Karpas-422 (cell line): Measurements from ENCODE around the gene ZFAND2B. TPM values are rescaled to one million over a fixed set of nuclear protein-coding genes. Genes with fewer than 3 reads are reported as not detected.
"Not testable (repeated sequence)": the region's sequence is repeated elsewhere in the genome, so short reads cannot be mapped to it uniquely, and the experiment has no call there.

Experiments
- DNase-seq: peaks from one replicate; pipeline ENCODE4 v3.0.0-alpha.2; 2015
- H2AFZ ChIP-seq: fragments of 200-600 bp; sonication (generic); 2 replicates; pipeline ENCODE4 v1.6.1; 2014; ENCODE audit warnings: antibody characterized with exemption, low read length, mixed read lengths
- H3K27ac ChIP-seq: fragments of 200-600 bp; sonication (generic); 2 replicates; pipeline ENCODE4 v1.5.1; 2014; ENCODE audit warnings: mild to moderate bottlenecking, low read length, moderate library complexity
- H3K27me3 ChIP-seq: fragments of 200-600 bp; sonication (generic); 2 replicates; pipeline ENCODE4 v1.6.1; 2014; ENCODE audit warnings: low read length, mixed read lengths
- H3K36me3 ChIP-seq: fragments of 200-600 bp; sonication (generic); 2 replicates; pipeline ENCODE4 v1.6.1; 2014; ENCODE audit warnings: low read length, mixed read lengths; ENCODE audit not compliant: insufficient read depth
- H3K4me1 ChIP-seq: fragments of 200-600 bp; sonication (generic); 2 replicates; pipeline ENCODE4 v1.6.1; 2014; ENCODE audit warnings: mild to moderate bottlenecking, low read length, mixed read lengths
- H3K4me2 ChIP-seq: fragments of 200-600 bp; sonication (generic); 2 replicates; pipeline ENCODE4 v1.6.1; 2014; ENCODE audit warnings: low read length, low read depth, mild to moderate bottlenecking; ENCODE audit not compliant: poor library complexity, severe bottlenecking
- H3K4me3 ChIP-seq: fragments of 200-600 bp; sonication (generic); 2 replicates; pipeline ENCODE4 v1.5.1; 2014; ENCODE audit warnings: mild to moderate bottlenecking, antibody characterized with exemption, low read length, mixed read lengths
- H3K79me2 ChIP-seq: fragments of 200-600 bp; sonication (generic); 2 replicates; pipeline ENCODE4 v1.6.1; 2014; ENCODE audit warnings: mild to moderate bottlenecking, low read length, mixed read lengths
- H3K9ac ChIP-seq: fragments of 200-600 bp; sonication (generic); 2 replicates; pipeline ENCODE4 v1.6.0; 2014; ENCODE audit warnings: low read length
- H3K9me2 ChIP-seq: fragments of 200-600 bp; sonication (generic), shearing (Covaris generic); replicated peaks from 2 replicates; pipeline ENCODE4 v1.6.0; 2014; ENCODE audit warnings: mild to moderate bottlenecking, low read length, moderate library complexity; ENCODE audit not compliant: insufficient read depth
- H3K9me3 ChIP-seq: fragments of 300-700, 200-600 bp; sonication (generic); 2 replicates; pipeline ENCODE4 v1.6.1; 2014; ENCODE audit warnings: low read length, mixed read lengths
- H4K20me1 ChIP-seq: fragments of 200-600 bp; sonication (generic); 2 replicates; pipeline ENCODE4 v1.6.1; 2014; ENCODE audit warnings: mild to moderate bottlenecking, antibody characterized with exemption, low read length, low read depth; ENCODE audit not compliant: insufficient read depth
- total RNA-seq: library from RNA; depleted of rRNA; stranded (reverse); fragments of >200 nt; shearing (Covaris generic); gene quantifications from 2 replicates; pipeline ENCODE4 v1.2.3, GENCODE V29; 2014; ENCODE audit warnings: low replicate concordance

The ZFAND2B gene
- total RNA-seq, 1 experiment from 2014 or later, result 28.0 TPM

- H3K27ac ChIP-seq, result peak overlapping the region; percentile 71; the same call in 1 of the 2 replicates
- H3K9me2 ChIP-seq, result no peaks in the 10 kb centered on the region
- H3K4me1 ChIP-seq, result peaks cover 69% of the 10 kb centered on the region
- no peak overlapping the region for H2AFZ ChIP-seq
- peaks cover 23% of the 10 kb centered on the region; the same call in 1 of the 2 replicates for H4K20me1 ChIP-seq
- peak overlapping the region; percentile 92 for H3K4me3 ChIP-seq
- DNase-seq, result no peak
- H3K9me3 ChIP-seq, result no peaks in the 10 kb centered on the region
- peaks cover 30% of the 10 kb centered on the region for H3K79me2 ChIP-seq
- peak overlapping the region; percentile 83 for H3K9ac ChIP-seq
- H3K4me2 ChIP-seq, result peak overlapping the region; percentile 88
- no peaks in the 10 kb centered on the region; the same call in 1 of the 2 replicates for H3K36me3 ChIP-seq
- no peaks in the 10 kb centered on the region for H3K27me3 ChIP-seq
Observed at GRCh38 chr2:219251656-219252055, 45.1 kb downstream of the ZFAND2B start.

GRCh38 chr2:219252084-219252483 is 45.5 kb downstream of the ZFAND2B start:
- Histone ChIP-seq H3K9me2 (no peaks in the 10 kb centered on the region), H4K20me1 (peaks cover 23% of the 10 kb centered on the region; the same call in 1 of the 2 replicates), H3K9ac (peak overlapping the region; percentile 83), H3K36me3 (no peaks in the 10 kb centered on the region; the same call in 1 of the 2 replicates), H3K9me3 (no peaks in the 10 kb centered on the region), H3K27me3 (no peaks in the 10 kb centered on the region), H3K4me1 (peaks cover 65% of the 10 kb centered on the region), H3K4me3 (peak overlapping the region; percentile 92), H3K4me2 (peak overlapping the region; percentile 88), H3K27ac (peak overlapping the region; percentile 71), H2AFZ (no peak overlapping the region), H3K79me2 (peaks cover 30% of the 10 kb centered on the region)
- no peak for DNase-seq

- H3K27ac ChIP-seq, result peak overlapping the region; percentile 71
Observed at GRCh38 chr2:219252570-219252899, 46.0 kb downstream of the ZFAND2B start.

GRCh38 chr2:219252900-219253752 is 46.5 kb downstream of the ZFAND2B start, which contains the start of gene TUBA4B:
TUBA4B (plus strand) TSS chr2:219253243; CDS start chr2:219253408, 165 bp downstream.
- Histone ChIP-seq H3K4me1 (peaks cover 59% of the 10 kb centered on the region), H3K9me2 (no peaks in the 10 kb centered on the region), H3K79me2 (peaks cover 30% of the 10 kb centered on the region), H3K4me3 (peak within 1 kb of the TSS; percentile 92), H3K27me3 (no peaks in the 10 kb centered on the region), H4K20me1 (peaks cover 23% of the 10 kb centered on the region; the same call in 1 of the 2 replicates), H3K4me2 (peak within 1 kb of the TSS; percentile 88), H3K27ac (peak within 1 kb of the TSS; percentile 71), H3K36me3 (no peaks in the 10 kb centered on the region; the same call in 1 of the 2 replicates), H3K9me3 (no peaks in the 10 kb centered on the region), H3K9ac (peak within 1 kb of the TSS; percentile 83), H2AFZ (peak within 1 kb of the TSS; percentile 47; the same call in 1 of the 2 replicates)
- DNase-seq, result peak; percentile 83

More at GRCh38 chr2:219252570-219252899, 46.0 kb downstream of the ZFAND2B start:
- no peaks in the 10 kb centered on the region for H3K9me2 ChIP-seq
- no peaks in the 10 kb centered on the region; the same call in 1 of the 2 replicates for H3K36me3 ChIP-seq
- H4K20me1 ChIP-seq, result peaks cover 23% of the 10 kb centered on the region; the same call in 1 of the 2 replicates
- H3K4me3 ChIP-seq, result peak overlapping the region; percentile 92
- peaks cover 61% of the 10 kb centered on the region for H3K4me1 ChIP-seq
- no peaks in the 10 kb centered on the region for H3K9me3 ChIP-seq
- H3K4me2 ChIP-seq, result peak overlapping the region; percentile 88
- H2AFZ ChIP-seq, result peak overlapping the region; percentile 47; the same call in 1 of the 2 replicates
- no peaks in the 10 kb centered on the region for H3K27me3 ChIP-seq
- peaks cover 30% of the 10 kb centered on the region for H3K79me2 ChIP-seq
- H3K9ac ChIP-seq, result peak overlapping the region; percentile 83
- no peak for DNase-seq

DNA sequence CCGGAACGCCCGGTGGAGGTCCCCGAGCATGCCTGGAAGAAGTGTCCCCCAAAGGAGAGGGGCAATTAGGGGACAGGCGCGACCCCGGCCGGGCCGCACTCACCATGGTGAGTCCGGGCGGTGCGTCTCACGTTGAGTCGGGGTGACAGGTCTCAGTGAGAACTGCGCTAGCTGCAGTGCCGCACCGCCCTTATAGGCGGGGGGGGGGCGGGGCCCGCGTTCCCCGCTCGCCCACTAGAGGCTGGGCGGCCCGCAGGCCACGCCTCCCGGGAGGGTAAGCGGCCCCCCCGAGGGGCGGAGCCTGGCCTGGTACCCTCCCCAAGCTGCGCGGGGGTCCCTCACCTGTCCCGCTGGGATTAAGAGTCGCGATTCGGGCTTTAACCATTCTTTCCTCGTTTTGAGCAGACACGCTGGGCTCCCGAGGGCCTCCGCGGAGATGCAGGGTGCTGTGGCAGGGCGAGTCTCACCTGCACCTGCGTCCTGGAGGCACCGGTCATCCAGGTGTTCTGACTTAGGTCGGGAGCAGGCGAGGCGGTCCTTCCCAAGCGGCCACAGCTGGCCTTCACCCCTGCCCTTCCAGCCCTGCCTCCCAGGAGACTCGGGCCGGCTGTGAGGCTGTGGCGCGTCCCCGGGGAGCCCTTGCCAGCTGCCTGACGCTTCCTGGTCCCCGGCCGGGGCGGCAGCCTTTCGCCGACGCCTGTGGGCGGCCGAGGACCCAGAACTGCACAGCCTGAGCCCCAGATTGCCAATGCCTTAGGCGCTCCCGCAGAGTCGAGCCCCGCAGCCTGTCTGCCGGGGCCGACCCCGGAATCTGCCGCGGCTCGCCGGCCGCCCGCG is 47.4 kb downstream of the ZFAND2B start, which contains the start of gene TUBA4A:
Gene TUBA4A (minus strand): TSS at position 166 of the 837 bp plus-strand sequence. CDS start 60 bp downstream, at position 106.
- Histone ChIP-seq H4K20me1 (peaks cover 23% of the 10 kb centered on the region; the same call in 1 of the 2 replicates), H3K79me2 (peaks cover 30% of the 10 kb centered on the region), H2AFZ (peak within 1 kb of the TSS; percentile 47; the same call in 1 of the 2 replicates), H3K9me2 (no peaks in the 10 kb centered on the region), H3K36me3 (no peaks in the 10 kb centered on the region; the same call in 1 of the 2 replicates), H3K4me3 (peak within 1 kb of the TSS; percentile 92), H3K4me1 (peaks cover 56% of the 10 kb centered on the region), H3K27ac (peak within 1 kb of the TSS; percentile 71), H3K27me3 (no peaks in the 10 kb centered on the region), H3K9me3 (no peaks in the 10 kb centered on the region), H3K4me2 (peak within 1 kb of the TSS; percentile 88), H3K9ac (peak within 1 kb of the TSS; percentile 83)
- DNase-seq, result peak; percentile 94

GRCh38 chr2:219254590-219255201 is 48.1 kb downstream of the ZFAND2B start:
- DNase-seq, result peak; percentile 58
- peaks cover 23% of the 10 kb centered on the region; the same call in 1 of the 2 replicates for H4K20me1 ChIP-seq
- H2AFZ ChIP-seq, result no peak overlapping the region

GRCh38 chr2:219258942-219259341 is 52.4 kb downstream of the ZFAND2B start:
- H3K4me2 ChIP-seq, H4K20me1 ChIP-seq, H2AFZ ChIP-seq, H3K79me2 ChIP-seq, H3K27me3 ChIP-seq, H3K36me3 ChIP-seq, H3K9me2 ChIP-seq, H3K9me3 ChIP-seq, DNase-seq, H3K27ac ChIP-seq, H3K4me3 ChIP-seq, H3K9ac ChIP-seq: not testable (repeated sequence)
- H3K4me1 ChIP-seq, result peaks cover 13% of the 10 kb centered on the region

More at GRCh38 chr2:219254590-219255201, 48.1 kb downstream of the ZFAND2B start:
- peak overlapping the region; percentile 92 for H3K4me3 ChIP-seq
- H3K9me3 ChIP-seq, result no peaks in the 10 kb centered on the region
- no peak overlapping the region for H3K27ac ChIP-seq
- H3K27me3 ChIP-seq, result no peaks in the 10 kb centered on the region
- no peaks in the 10 kb centered on the region for H3K9me2 ChIP-seq
- H3K36me3 ChIP-seq, result no peaks in the 10 kb centered on the region; the same call in 1 of the 2 replicates
- peak overlapping the region; percentile 83 for H3K9ac ChIP-seq
- peaks cover 30% of the 10 kb centered on the region for H3K79me2 ChIP-seq
- H3K4me2 ChIP-seq, result peak overlapping the region; percentile 88
- peaks cover 49% of the 10 kb centered on the region for H3K4me1 ChIP-seq
